Transverse colon (tissue), 4 donors: ENCODE data around the gene HS3ST3A1.

Experiments used
- CTCF ChIP-seq, 5 experiments: fragments of 200-600 bp in 3 of 5; fragments of 450-650 bp in 2 of 5; sonication (generic) in 3 of 5; IDR thresholded peaks; 1 replicate in 2 of 5; 2 replicates in 3 of 5; pipeline ENCODE4 v1.5.1; 2016 to 2017; ENCODE audit warnings: antibody characterized with exemption in 5 of 5, inconsistent platforms in 3 of 5, mild to moderate bottlenecking in 2 of 5, moderate library complexity in 1 of 5
- EP300 ChIP-seq: sonication (generic); formaldehyde crosslinking; IDR thresholded peaks from one replicate; pipeline ENCODE4 v1.6.1; 2017; ENCODE audit warnings: antibody characterized with exemption, low read depth
- POLR2A ChIP-seq: fragments of 450-650 bp; IDR thresholded peaks from one replicate; pipeline ENCODE4 v1.6.1; 2016; ENCODE audit warnings: antibody characterized with exemption, mild to moderate bottlenecking, moderate library complexity
- POLR2AphosphoS5 ChIP-seq, 3 donors: sonication (generic); formaldehyde crosslinking; IDR thresholded peaks; one replicate each; pipeline ENCODE4 v1.6.1; 2016; ENCODE audit warnings: antibody characterized with exemption in 3 of 3

GRCh38 chr17:13631529-13631928 lies 29.8 kb upstream of the HS3ST3A1 start:
- no peak for TF ChIP-seq POLR2A
- TF ChIP-seq CTCF (IDR thresholded peaks at IDR 0.05): no peak
- no peak for TF ChIP-seq POLR2AphosphoS5 (IDR thresholded peaks at IDR 0.05)
- no peak for TF ChIP-seq EP300
